ENCODE results near the gene UBFD1.

- no peak for TF ChIP-seq CTCF (IDR thresholded peaks at IDR 0.05)
- TF ChIP-seq POLR2A (IDR thresholded peaks at IDR 0.05; ENCODE audit: low read depth) = no peak
- TF ChIP-seq EP300 (IDR thresholded peaks at IDR 0.05) = no peak
- TF ChIP-seq POLR2AphosphoS5 (IDR thresholded peaks at IDR 0.05) = no peak
Measured at GRCh38 chr16:23534868-23535860, 22.4 kb upstream of the UBFD1 start.

All from esophagus muscularis mucosa (tissue), 4 donors.